ENCODE data around the gene ENTREP1.
"Not testable (repeated sequence)": the region's sequence is repeated elsewhere in the genome, so short reads cannot be mapped to it uniquely, and the experiment has no call there.

- TF ChIP-seq CTCF, POLR2AphosphoS5, POLR2A, EP300 (IDR thresholded peaks at IDR 0.05): not testable (repeated sequence)
Observed at GRCh38 chr9:69439654-69440053, 114.6 kb downstream of the ENTREP1 start.
